Measurements from ENCODE around the gene POU2F2. TPM values are rescaled to one million over a fixed set of nuclear protein-coding genes. Genes with fewer than 3 reads are reported as not detected.

POU2F2 gene
- polyA plus RNA-seq, 1 of the 3 experiments (the other 2 are of a cell fraction): 0.49 TPM

GRCh38 chr19:42115705-42116104, 16.5 kb downstream of the POU2F2 start:
- Histone ChIP-seq H3K4me2 (no peak overlapping the region), H3K4me3 (ENCODE audit: low read depth in 2 of 2, low read length in 1 of 2) (no peak overlapping the region), H3K9ac (no peak overlapping the region), H3K9me3 (no peaks in the 10 kb centered on the region), H3F3A (replicated peaks; ENCODE audit: insufficient read depth) (peaks cover 43% of the 10 kb centered on the region), H3K4me1 (ENCODE audit: control insufficient read depth in 1 of 2, insufficient read depth in 2 of 2, low read depth in 1 of 2, low read length in 1 of 2) (peaks cover 6 to 37% of the 10 kb centered on the region in 2 experiments; a peak in 3 of 4 replicates), H3K79me2 (ENCODE audit: insufficient read depth) (no peaks in the 10 kb centered on the region), H4K20me1 (ENCODE audit: insufficient read depth) (no peaks in the 10 kb centered on the region), H3K27ac (ENCODE audit: low read depth in 2 of 2, low read length in 1 of 2) (peak overlapping the region in 1 of 2 experiments; percentile 98; a peak in 1 of 4 replicates), H2AFZ (ENCODE audit: low read depth) (no peak overlapping the region), H3K9me2 (no peaks in the 10 kb centered on the region), H3K36me3 (replicated peaks in 1 of 2; ENCODE audit: control insufficient read depth in 1 of 2, insufficient read depth in 2 of 2, low read length in 1 of 2) (no peaks in the 10 kb centered on the region), H3K27me3 (ENCODE audit: insufficient read depth) (no peaks in the 10 kb centered on the region)
- TF ChIP-seq NRF1 (IDR thresholded peaks at IDR 0.05; ENCODE audit: low read depth, low read length) (no peak), YY1 (IDR thresholded peaks at IDR 0.05; ENCODE audit: low read depth) (no peak), TCF12 (IDR thresholded peaks at IDR 0.05) (no peak), ELF1 (IDR thresholded peaks at IDR 0.05) (no peak), POLR2AphosphoS5 (IDR thresholded peaks at IDR 0.05; ENCODE audit: low read depth, low read length) (no peak), GATA2 (CRISPR knock-in tag; IDR thresholded peaks at IDR 0.05) (no peak), TEAD4 (IDR thresholded peaks at IDR 0.05; ENCODE audit: borderline replicate concordance, insufficient read depth) (no peak), TAF1 (IDR thresholded peaks at IDR 0.05; ENCODE audit: borderline replicate concordance, low read depth, low read length) (no peak), MXI1 (IDR thresholded peaks at IDR 0.05; ENCODE audit: low read depth, low read length) (no peak), EZH2phosphoT487 (IDR thresholded peaks at IDR 0.05; ENCODE audit: borderline replicate concordance, low read depth) (no peak), EP300 (IDR thresholded peaks at IDR 0.05; ENCODE audit: borderline replicate concordance in 1 of 2, low read depth in 1 of 2, low read length in 1 of 2) (no peak), FOXM1 (IDR thresholded peaks at IDR 0.05; ENCODE audit: low read depth) (no peak)
- TF ChIP-seq, protein P1, sequence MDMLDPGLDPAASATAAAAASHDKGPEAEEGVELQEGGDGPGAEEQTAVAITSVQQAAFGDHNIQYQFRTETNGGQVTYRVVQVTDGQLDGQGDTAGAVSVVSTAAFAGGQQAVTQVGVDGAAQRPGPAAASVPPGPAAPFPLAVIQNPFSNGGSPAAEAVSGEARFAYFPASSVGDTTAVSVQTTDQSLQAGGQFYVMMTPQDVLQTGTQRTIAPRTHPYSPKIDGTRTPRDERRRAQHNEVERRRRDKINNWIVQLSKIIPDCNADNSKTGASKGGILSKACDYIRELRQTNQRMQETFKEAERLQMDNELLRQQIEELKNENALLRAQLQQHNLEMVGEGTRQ (IDR thresholded peaks at IDR 0.05; ENCODE audit: borderline replicate concordance, low read depth, low read length): no peak
- TF ChIP-seq, protein P2, sequence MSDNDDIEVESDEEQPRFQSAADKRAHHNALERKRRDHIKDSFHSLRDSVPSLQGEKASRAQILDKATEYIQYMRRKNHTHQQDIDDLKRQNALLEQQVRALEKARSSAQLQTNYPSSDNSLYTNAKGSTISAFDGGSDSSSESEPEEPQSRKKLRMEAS (IDR thresholded peaks at IDR 0.05; ENCODE audit: low read depth): no peak
- TF ChIP-seq, protein P3, sequence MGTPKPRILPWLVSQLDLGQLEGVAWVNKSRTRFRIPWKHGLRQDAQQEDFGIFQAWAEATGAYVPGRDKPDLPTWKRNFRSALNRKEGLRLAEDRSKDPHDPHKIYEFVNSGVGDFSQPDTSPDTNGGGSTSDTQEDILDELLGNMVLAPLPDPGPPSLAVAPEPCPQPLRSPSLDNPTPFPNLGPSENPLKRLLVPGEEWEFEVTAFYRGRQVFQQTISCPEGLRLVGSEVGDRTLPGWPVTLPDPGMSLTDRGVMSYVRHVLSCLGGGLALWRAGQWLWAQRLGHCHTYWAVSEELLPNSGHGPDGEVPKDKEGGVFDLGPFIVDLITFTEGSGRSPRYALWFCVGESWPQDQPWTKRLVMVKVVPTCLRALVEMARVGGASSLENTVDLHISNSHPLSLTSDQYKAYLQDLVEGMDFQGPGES (IDR thresholded peaks at IDR 0.05; ENCODE audit: low read depth, low read length): no peak
- ChIA-PET POLR2A (no interaction called here), CTCF (interaction anchor here (1.2 to 2.3 kb wide), 3 partner anchors 34 to 129 kb away, joined by 3 to 9 read pairs (median 3); no protein-coding TSS in a partner anchor)
- DNase-seq: no peak
- WGBS (ENCODE audit: low lambda C conversion rate): 95% methylated on average over 4 of the region's 4 CpGs

DNA sequence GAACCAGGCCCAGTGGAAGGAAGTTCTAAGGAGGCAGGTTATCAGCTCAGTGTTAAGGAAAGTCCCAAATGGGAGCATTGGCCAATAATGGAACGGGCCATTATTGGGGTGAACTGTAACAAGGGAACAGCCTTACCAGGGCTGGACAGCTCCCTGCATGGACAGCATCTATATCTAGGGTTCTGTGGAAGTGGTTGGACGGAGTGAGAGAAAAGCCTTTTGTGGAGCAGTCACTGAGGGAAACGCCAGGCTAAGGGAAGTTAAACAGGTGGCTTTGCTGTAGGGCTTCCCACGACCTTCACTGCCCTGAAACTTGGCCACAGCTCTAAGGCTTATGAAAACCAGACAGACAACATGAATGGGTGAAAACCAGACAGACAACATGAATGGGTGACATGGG, 17.0 kb downstream of the POU2F2 start:
- Histone ChIP-seq H3K27ac (ENCODE audit: low read depth in 2 of 2, low read length in 1 of 2) (peak overlapping the region in 1 of 2 experiments; percentile 98; a peak in 2 of 4 replicates), H3K27me3 (ENCODE audit: insufficient read depth) (no peaks in the 10 kb centered on the region)

More for the DNA sequence above, 17.0 kb downstream of the POU2F2 start:
- H3K9me3 ChIP-seq: no peaks in the 10 kb centered on the region
- H3K4me1 ChIP-seq (ENCODE audit: control insufficient read depth in 1 of 2, insufficient read depth in 2 of 2, low read depth in 1 of 2, low read length in 1 of 2): peaks cover 6 to 36% of the 10 kb centered on the region in 2 experiments; a peak in 3 of 4 replicates
- no peak overlapping the region for H2AFZ ChIP-seq (ENCODE audit: low read depth)
- H3K79me2 ChIP-seq (ENCODE audit: insufficient read depth): no peaks in the 10 kb centered on the region
- no peak for TF ChIP-seq RAD21 (IDR thresholded peaks at IDR 0.05; ENCODE audit: low read length)
- no peak for TF ChIP-seq EZH2phosphoT487 (IDR thresholded peaks at IDR 0.05; ENCODE audit: borderline replicate concordance, low read depth)
- TF ChIP-seq, protein P4, sequence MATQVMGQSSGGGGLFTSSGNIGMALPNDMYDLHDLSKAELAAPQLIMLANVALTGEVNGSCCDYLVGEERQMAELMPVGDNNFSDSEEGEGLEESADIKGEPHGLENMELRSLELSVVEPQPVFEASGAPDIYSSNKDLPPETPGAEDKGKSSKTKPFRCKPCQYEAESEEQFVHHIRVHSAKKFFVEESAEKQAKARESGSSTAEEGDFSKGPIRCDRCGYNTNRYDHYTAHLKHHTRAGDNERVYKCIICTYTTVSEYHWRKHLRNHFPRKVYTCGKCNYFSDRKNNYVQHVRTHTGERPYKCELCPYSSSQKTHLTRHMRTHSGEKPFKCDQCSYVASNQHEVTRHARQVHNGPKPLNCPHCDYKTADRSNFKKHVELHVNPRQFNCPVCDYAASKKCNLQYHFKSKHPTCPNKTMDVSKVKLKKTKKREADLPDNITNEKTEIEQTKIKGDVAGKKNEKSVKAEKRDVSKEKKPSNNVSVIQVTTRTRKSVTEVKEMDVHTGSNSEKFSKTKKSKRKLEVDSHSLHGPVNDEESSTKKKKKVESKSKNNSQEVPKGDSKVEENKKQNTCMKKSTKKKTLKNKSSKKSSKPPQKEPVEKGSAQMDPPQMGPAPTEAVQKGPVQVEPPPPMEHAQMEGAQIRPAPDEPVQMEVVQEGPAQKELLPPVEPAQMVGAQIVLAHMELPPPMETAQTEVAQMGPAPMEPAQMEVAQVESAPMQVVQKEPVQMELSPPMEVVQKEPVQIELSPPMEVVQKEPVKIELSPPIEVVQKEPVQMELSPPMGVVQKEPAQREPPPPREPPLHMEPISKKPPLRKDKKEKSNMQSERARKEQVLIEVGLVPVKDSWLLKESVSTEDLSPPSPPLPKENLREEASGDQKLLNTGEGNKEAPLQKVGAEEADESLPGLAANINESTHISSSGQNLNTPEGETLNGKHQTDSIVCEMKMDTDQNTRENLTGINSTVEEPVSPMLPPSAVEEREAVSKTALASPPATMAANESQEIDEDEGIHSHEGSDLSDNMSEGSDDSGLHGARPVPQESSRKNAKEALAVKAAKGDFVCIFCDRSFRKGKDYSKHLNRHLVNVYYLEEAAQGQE (IDR thresholded peaks at IDR 0.05; ENCODE audit: low read depth, low read length): peak; percentile 95
- no peak overlapping the region for H3K4me2 ChIP-seq
- no peaks in the 10 kb centered on the region for H4K20me1 ChIP-seq (ENCODE audit: insufficient read depth)
- H3F3A ChIP-seq (replicated peaks; ENCODE audit: insufficient read depth): peaks cover 47% of the 10 kb centered on the region
- POLR2A ChIA-PET: no interaction called here
- CTCF ChIA-PET: interaction anchor here (0.7 to 2.3 kb wide), 4 partner anchors 18 to 92 kb away, joined by 3 to 9 read pairs (median 3); no protein-coding TSS in a partner anchor
- no peak overlapping the region for H3K9ac ChIP-seq
- H3K4me3 ChIP-seq (ENCODE audit: low read depth in 2 of 2, low read length in 1 of 2): no peak overlapping the region
- no peaks in the 10 kb centered on the region for H3K9me2 ChIP-seq
- H3K36me3 ChIP-seq (replicated peaks in 1 of 2; ENCODE audit: control insufficient read depth in 1 of 2, insufficient read depth in 2 of 2, low read length in 1 of 2): no peaks in the 10 kb centered on the region
- WGBS (ENCODE audit: low lambda C conversion rate): 83% methylated on average over 4 of the region's 4 CpGs
- DNase-seq: no peak

Data from SK-N-SH (cell line).